ENCODE results near the gene TGM3. TPM values are rescaled to one million over a fixed set of nuclear protein-coding genes. Genes with fewer than 3 reads are reported as not detected.

The TGM3 gene
- total RNA-seq, 1 donor from 2014 or later = 1.5 TPM

GRCh38 chr20:2253256-2253655 is 42.5 kb upstream of the TGM3 start:
- H3K36me3 Mint-ChIP-seq = no peaks in the 10 kb centered on the region
- no peaks in the 10 kb centered on the region for H3K9me3 Mint-ChIP-seq
- H3K27ac Mint-ChIP-seq = no peak overlapping the region
- H3K4me1 Mint-ChIP-seq (ENCODE audit: unreplicated experiment) = no peaks in the 10 kb centered on the region
- DNase-seq (ENCODE audit: extremely low spot score, unreplicated experiment) = no peak
- TF ChIP-seq CTCF (conservative IDR thresholded peaks at IDR 0.05) = no peak
- no peak overlapping the region for H3K4me3 Mint-ChIP-seq
- H3K27me3 Mint-ChIP-seq = peaks cover 6% of the 10 kb centered on the region

GRCh38 chr20:2254333-2254732 is 41.5 kb upstream of the TGM3 start:
- H3K4me1 Mint-ChIP-seq (ENCODE audit: unreplicated experiment) = no peaks in the 10 kb centered on the region
- no peak for DNase-seq (ENCODE audit: extremely low spot score, unreplicated experiment)
- no peak for TF ChIP-seq CTCF (conservative IDR thresholded peaks at IDR 0.05)
- no peak overlapping the region for H3K4me3 Mint-ChIP-seq
- no peaks in the 10 kb centered on the region for H3K9me3 Mint-ChIP-seq
- H3K27me3 Mint-ChIP-seq = peaks cover 6% of the 10 kb centered on the region
- H3K27ac Mint-ChIP-seq = no peak overlapping the region
- no peaks in the 10 kb centered on the region for H3K36me3 Mint-ChIP-seq

DNA sequence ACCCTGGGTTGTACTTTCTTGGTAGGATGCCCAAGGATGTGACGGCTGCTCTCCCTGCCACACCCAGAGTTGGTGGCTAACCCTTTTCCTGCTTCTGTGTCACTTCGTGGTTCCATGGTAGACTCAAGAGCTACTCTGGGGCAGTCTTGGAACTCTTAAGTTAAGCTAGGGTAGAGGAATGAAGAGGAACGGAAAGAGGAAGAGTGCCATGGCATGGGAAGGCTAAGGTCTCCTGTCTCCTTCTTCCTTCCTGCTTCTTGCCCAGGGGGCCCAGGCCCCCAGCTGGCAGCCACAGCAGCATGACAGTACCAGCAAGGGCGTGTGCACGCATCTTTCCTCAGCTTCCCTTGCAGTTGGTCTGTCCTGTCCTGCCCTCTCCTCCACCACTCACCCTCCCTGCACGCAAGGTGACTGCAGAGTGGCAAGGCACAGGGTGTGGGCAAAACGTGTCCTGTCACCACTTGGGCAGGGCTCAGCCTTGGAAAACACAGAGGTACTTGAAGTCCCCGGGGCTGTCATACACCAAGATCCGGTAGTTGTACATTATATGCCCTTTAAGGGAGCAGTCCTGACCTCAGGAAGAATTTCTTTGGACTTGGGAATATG is 39.8 kb upstream of the TGM3 start:
- H3K27ac Mint-ChIP-seq = no peak overlapping the region
- no peak for DNase-seq (ENCODE audit: extremely low spot score, unreplicated experiment)
- no peak overlapping the region for H3K4me3 Mint-ChIP-seq
- H3K36me3 Mint-ChIP-seq = no peaks in the 10 kb centered on the region
- peaks cover 6% of the 10 kb centered on the region for H3K4me1 Mint-ChIP-seq (ENCODE audit: unreplicated experiment)
- no peak for TF ChIP-seq CTCF (conservative IDR thresholded peaks at IDR 0.05)
- peaks cover 6% of the 10 kb centered on the region for H3K27me3 Mint-ChIP-seq
- no peaks in the 10 kb centered on the region for H3K9me3 Mint-ChIP-seq

GRCh38 chr20:2259731-2260130 is 36.1 kb upstream of the TGM3 start:
- DNase-seq (ENCODE audit: extremely low spot score, unreplicated experiment) = no peak
- Mint-ChIP-seq H3K27ac (no peak overlapping the region), H3K9me3 (no peaks in the 10 kb centered on the region), H3K4me3 (no peak overlapping the region), H3K36me3 (no peaks in the 10 kb centered on the region), H3K27me3 (peaks cover 3% of the 10 kb centered on the region), H3K4me1 (ENCODE audit: unreplicated experiment) (peaks cover 6% of the 10 kb centered on the region)
- TF ChIP-seq CTCF (conservative IDR thresholded peaks at IDR 0.05) = no peak

DNA sequence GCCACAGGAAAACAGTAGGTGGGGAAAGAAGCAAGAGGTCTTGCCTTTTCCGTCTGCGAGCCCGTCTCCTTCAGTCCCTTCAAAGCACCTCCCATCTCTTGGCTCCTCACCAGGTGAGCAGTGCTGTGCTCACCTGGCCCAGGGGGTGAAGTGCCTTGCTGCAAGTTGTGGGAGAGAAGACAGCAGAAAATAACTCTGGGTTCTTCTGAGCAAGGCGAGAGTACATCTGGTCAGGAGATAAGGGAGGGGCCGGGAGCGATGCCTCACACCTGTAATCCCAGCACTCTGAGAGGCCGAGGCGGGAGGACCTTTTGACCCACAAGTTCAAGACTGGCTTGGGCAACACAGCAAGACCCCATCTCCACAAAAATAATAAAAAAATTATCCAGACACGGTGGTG is 35.6 kb upstream of the TGM3 start:
- H3K36me3 Mint-ChIP-seq = no peaks in the 10 kb centered on the region
- H3K9me3 Mint-ChIP-seq = no peaks in the 10 kb centered on the region
- peaks cover 3% of the 10 kb centered on the region for H3K27me3 Mint-ChIP-seq
- no peak for DNase-seq (ENCODE audit: extremely low spot score, unreplicated experiment)
- H3K27ac Mint-ChIP-seq = no peak overlapping the region
- H3K4me1 Mint-ChIP-seq (ENCODE audit: unreplicated experiment) = peaks cover 6% of the 10 kb centered on the region
- no peak for TF ChIP-seq CTCF (conservative IDR thresholded peaks at IDR 0.05)
- no peak overlapping the region for H3K4me3 Mint-ChIP-seq

DNA sequence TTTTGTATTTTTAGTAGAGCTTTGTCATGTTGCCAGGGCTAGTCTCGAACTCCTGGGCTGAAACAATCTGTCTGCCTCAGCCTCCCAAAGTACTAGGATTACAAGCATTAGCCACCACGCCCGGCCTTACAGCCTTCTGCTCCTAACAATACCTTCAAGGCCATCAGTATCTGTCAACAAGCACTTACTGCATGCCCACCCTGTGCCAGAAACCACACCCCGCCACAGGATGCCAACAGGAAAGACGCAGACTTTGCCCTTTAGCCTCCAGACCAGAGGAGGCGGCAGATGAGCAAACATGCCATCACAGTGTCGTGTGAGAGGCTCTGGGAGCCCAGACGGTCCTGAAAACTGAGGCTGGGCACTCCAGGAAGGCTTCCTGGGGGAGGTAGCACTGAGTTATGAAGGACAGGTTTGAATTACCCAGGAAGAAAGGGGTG is 34.7 kb upstream of the TGM3 start:
- H3K27ac Mint-ChIP-seq = no peak overlapping the region
- peaks cover 6% of the 10 kb centered on the region for H3K4me1 Mint-ChIP-seq (ENCODE audit: unreplicated experiment)
- TF ChIP-seq CTCF (conservative IDR thresholded peaks at IDR 0.05) = no peak
- no peak overlapping the region for H3K4me3 Mint-ChIP-seq
- H3K27me3 Mint-ChIP-seq = peaks cover 3% of the 10 kb centered on the region
- DNase-seq (ENCODE audit: extremely low spot score, unreplicated experiment) = no peak
- H3K36me3 Mint-ChIP-seq = no peaks in the 10 kb centered on the region
- H3K9me3 Mint-ChIP-seq = no peaks in the 10 kb centered on the region
